Measurements from ENCODE around the gene KRIT1. TPM values are rescaled to one million over a fixed set of nuclear protein-coding genes. Genes with fewer than 3 reads are reported as not detected.

Gene KRIT1
- total RNA-seq, 1 donor from 2014 or later: 59.4 TPM

- H3K4me3 ChIP-seq: no peak overlapping the region
Observed at GRCh38 chr7:92158660-92159575, 86.8 kb downstream of the KRIT1 start.

GRCh38 chr7:92156990-92157389 is 88.7 kb downstream of the KRIT1 start:
- no peak for DNase-seq (ENCODE audit: low spot score)
- Histone ChIP-seq H3K4me2 (no peak overlapping the region), H3F3A (ENCODE audit: low read depth) (no peaks in the 10 kb centered on the region), H2AFZ (replicated peaks) (no peak overlapping the region), H3K9me3 (ENCODE audit: low read depth) (no peaks in the 10 kb centered on the region), H3K79me2 (ENCODE audit: low read depth) (no peaks in the 10 kb centered on the region), H3K9ac (no peak overlapping the region), H3K4me3 (no peak overlapping the region), H3K4me1 (no peaks in the 10 kb centered on the region), H3K27me3 (no peaks in the 10 kb centered on the region), H3K27ac (no peak overlapping the region), H3K36me3 (no peaks in the 10 kb centered on the region), H4K20me1 (ENCODE audit: low read depth) (no peaks in the 10 kb centered on the region)
- Mint-ChIP-seq H3K4me3 (no peak overlapping the region), H3K4me1 (no peaks in the 10 kb centered on the region), H3K36me3 (no peaks in the 10 kb centered on the region), H3K9me3 (no peaks in the 10 kb centered on the region), H3K27ac (no peak overlapping the region), H3K27me3 (ENCODE audit: insufficient read depth, low read depth) (no peaks in the 10 kb centered on the region)
- TF ChIP-seq EZH2phosphoT487 (IDR thresholded peaks at IDR 0.05): no peak

More at GRCh38 chr7:92158660-92159575, 86.8 kb downstream of the KRIT1 start:
- Histone ChIP-seq H3K79me2 (ENCODE audit: low read depth) (no peaks in the 10 kb centered on the region), H3K4me2 (no peak overlapping the region), H3K36me3 (no peaks in the 10 kb centered on the region), H3K9me3 (ENCODE audit: low read depth) (no peaks in the 10 kb centered on the region), H3K9ac (no peak overlapping the region), H3F3A (ENCODE audit: low read depth) (no peaks in the 10 kb centered on the region), H4K20me1 (ENCODE audit: low read depth) (no peaks in the 10 kb centered on the region), H3K27me3 (no peaks in the 10 kb centered on the region), H3K4me1 (no peaks in the 10 kb centered on the region), H2AFZ (replicated peaks) (no peak overlapping the region), H3K27ac (no peak overlapping the region)
- H3K27me3 Mint-ChIP-seq (ENCODE audit: insufficient read depth, low read depth): no peaks in the 10 kb centered on the region
- TF ChIP-seq EZH2phosphoT487 (IDR thresholded peaks at IDR 0.05) (no peak), EZH2 (IDR thresholded peaks at IDR 0.05) (no peak), CTCF (IDR thresholded peaks at IDR 0.05) (no peak)
- H3K9me3 Mint-ChIP-seq: no peaks in the 10 kb centered on the region
- H3K4me1 Mint-ChIP-seq: no peaks in the 10 kb centered on the region
- no peak overlapping the region for H3K4me3 Mint-ChIP-seq
- H3K36me3 Mint-ChIP-seq: no peaks in the 10 kb centered on the region
- DNase-seq (ENCODE audit: low spot score): no peak
- no peak overlapping the region for H3K27ac Mint-ChIP-seq

GRCh38 chr7:92155108-92155739 is 90.5 kb downstream of the KRIT1 start:
- Histone ChIP-seq H3F3A (ENCODE audit: low read depth) (no peaks in the 10 kb centered on the region), H3K4me1 (no peaks in the 10 kb centered on the region), H3K36me3 (no peaks in the 10 kb centered on the region), H3K4me2 (no peak overlapping the region), H3K9me3 (ENCODE audit: low read depth) (no peaks in the 10 kb centered on the region), H4K20me1 (ENCODE audit: low read depth) (no peaks in the 10 kb centered on the region), H3K27me3 (no peaks in the 10 kb centered on the region), H3K4me3 (no peak overlapping the region), H2AFZ (replicated peaks) (no peak overlapping the region), H3K9ac (no peak overlapping the region), H3K27ac (no peak overlapping the region), H3K79me2 (ENCODE audit: low read depth) (no peaks in the 10 kb centered on the region)
- H3K36me3 Mint-ChIP-seq: no peaks in the 10 kb centered on the region
- TF ChIP-seq EZH2 (IDR thresholded peaks at IDR 0.05): no peak
- no peak for TF ChIP-seq EZH2phosphoT487 (IDR thresholded peaks at IDR 0.05)
- TF ChIP-seq CTCF (IDR thresholded peaks at IDR 0.05): no peak
- no peaks in the 10 kb centered on the region for H3K9me3 Mint-ChIP-seq
- no peaks in the 10 kb centered on the region for H3K27me3 Mint-ChIP-seq (ENCODE audit: insufficient read depth, low read depth)
- H3K4me1 Mint-ChIP-seq: no peaks in the 10 kb centered on the region
- H3K4me3 Mint-ChIP-seq: no peak overlapping the region
- no peak for DNase-seq (ENCODE audit: low spot score)
- H3K27ac Mint-ChIP-seq: no peak overlapping the region
